Hepatocyte (in vitro differentiated cells): ENCODE results near the gene EXPH5.

Source experiments
- EZH2phosphoT487 ChIP-seq: fragments of 200-600 bp; sonication (generic); IDR thresholded peaks from one replicate; pipeline ENCODE4 v1.6.1; 2018; ENCODE audit warnings: antibody characterized with exemption, mild to moderate bottlenecking, low read depth, moderate library complexity; ENCODE audit not compliant: unreplicated experiment, severe bottlenecking
- TF ChIP-seq, protein P1 (sequence below): fragments of 200-600 bp; sonication (generic); IDR thresholded peaks from 2 replicates; pipeline ENCODE4 v1.5.1; 2016; ENCODE audit warnings: antibody characterized with exemption, mild to moderate bottlenecking; ENCODE audit not compliant: poor library complexity

DNA sequence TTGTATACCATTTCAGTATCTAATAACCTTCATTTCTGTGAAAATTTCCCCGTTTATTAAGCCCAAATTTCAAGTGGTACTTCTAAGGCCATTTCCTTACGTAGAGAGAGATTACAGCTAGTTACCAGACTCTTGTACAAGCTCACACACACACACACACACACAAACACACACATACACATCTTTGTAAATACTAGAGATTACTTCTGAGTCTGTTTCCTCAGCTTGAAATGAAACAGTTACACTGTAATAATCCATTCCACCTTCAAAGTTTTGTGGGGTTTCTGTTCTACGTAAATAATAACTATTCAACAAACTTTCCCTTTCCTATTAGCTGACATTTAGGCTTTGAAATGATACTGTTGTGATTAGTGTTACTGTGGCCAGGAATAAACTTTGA, 101.6 kb downstream of the EXPH5 start:
- TF ChIP-seq, protein P1, sequence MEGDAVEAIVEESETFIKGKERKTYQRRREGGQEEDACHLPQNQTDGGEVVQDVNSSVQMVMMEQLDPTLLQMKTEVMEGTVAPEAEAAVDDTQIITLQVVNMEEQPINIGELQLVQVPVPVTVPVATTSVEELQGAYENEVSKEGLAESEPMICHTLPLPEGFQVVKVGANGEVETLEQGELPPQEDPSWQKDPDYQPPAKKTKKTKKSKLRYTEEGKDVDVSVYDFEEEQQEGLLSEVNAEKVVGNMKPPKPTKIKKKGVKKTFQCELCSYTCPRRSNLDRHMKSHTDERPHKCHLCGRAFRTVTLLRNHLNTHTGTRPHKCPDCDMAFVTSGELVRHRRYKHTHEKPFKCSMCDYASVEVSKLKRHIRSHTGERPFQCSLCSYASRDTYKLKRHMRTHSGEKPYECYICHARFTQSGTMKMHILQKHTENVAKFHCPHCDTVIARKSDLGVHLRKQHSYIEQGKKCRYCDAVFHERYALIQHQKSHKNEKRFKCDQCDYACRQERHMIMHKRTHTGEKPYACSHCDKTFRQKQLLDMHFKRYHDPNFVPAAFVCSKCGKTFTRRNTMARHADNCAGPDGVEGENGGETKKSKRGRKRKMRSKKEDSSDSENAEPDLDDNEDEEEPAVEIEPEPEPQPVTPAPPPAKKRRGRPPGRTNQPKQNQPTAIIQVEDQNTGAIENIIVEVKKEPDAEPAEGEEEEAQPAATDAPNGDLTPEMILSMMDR = no peak
- no peak for TF ChIP-seq EZH2phosphoT487
